Activated CD4-positive, alpha-beta memory T cell treated with anti-CD3 and anti-CD28 coated beads, Interleukin-2, amount 10 ng/mL, durations not matched to agents 7 days and 5 days (primary cell): ENCODE measurements around the gene RDX. TPM values are rescaled to one million over a fixed set of nuclear protein-coding genes. Genes with fewer than 3 reads are reported as not detected.
A peak's percentile ranks its signal among the peaks of the same experiment; 100 is the strongest.
"Not testable (repeated sequence)": the region's sequence is repeated elsewhere in the genome, so short reads cannot be mapped to it uniquely, and the experiment has no call there.

Experiments used
- CTCF ChIA-PET: fragments of 350-600 bp; sonication (Branson Sonifier 250); formaldehyde crosslinking; loops from one replicate; lab custom pipeline; 2021; ENCODE audit warnings: antibody characterized with exemption, inconsistent platforms; lab: Charles Lee
- POLR2A ChIA-PET: fragments of 350-600 bp; sonication (Branson Sonifier 250); formaldehyde crosslinking; loops from one replicate; lab custom pipeline; 2021; ENCODE audit warnings: antibody characterized with exemption; lab: Charles Lee
- DNase-seq: peaks from one replicate; pipeline ENCODE4 v3.0.0-alpha.2; 2020
- H3K27ac Mint-ChIP-seq: one replicate; pipeline ENCODE4 v1.8.0; 2021; ENCODE audit warnings: mild to moderate bottlenecking, mixed read lengths
- H3K27me3 Mint-ChIP-seq: one replicate; pipeline ENCODE4 v1.8.0; 2021; ENCODE audit warnings: mixed read lengths
- H3K36me3 Mint-ChIP-seq: one replicate; pipeline ENCODE4 v1.8.0; 2021; ENCODE audit warnings: low read depth, mixed read lengths
- H3K4me1 Mint-ChIP-seq: one replicate; pipeline ENCODE4 v1.8.0; 2021; ENCODE audit warnings: mixed read lengths
- H3K4me3 Mint-ChIP-seq: one replicate; pipeline ENCODE4 v1.8.0; 2021; ENCODE audit warnings: mild to moderate bottlenecking, mixed read lengths
- H3K9me3 Mint-ChIP-seq: one replicate; pipeline ENCODE4 v1.8.0; 2021; ENCODE audit warnings: mixed read lengths
- total RNA-seq, 2 experiments: library from RNA; stranded (reverse); gene quantifications; one replicate each; pipeline ENCODE4 v1.2.3, GENCODE V29; 2021

Gene RDX
- total RNA-seq, 2 experiments from 2014 or later: 53.5 to 54.4 TPM

GRCh38 chr11:110250168-110250567 is 46.2 kb downstream of the RDX start:
- no peaks in the 10 kb centered on the region for H3K27me3 Mint-ChIP-seq
- no peaks in the 10 kb centered on the region for H3K9me3 Mint-ChIP-seq
- CTCF ChIA-PET: interaction anchor here (0.6 to 1.3 kb wide), 2 partner anchors 9 to 49 kb away, joined by 4 read pairs; no protein-coding TSS in a partner anchor
- DNase-seq: no peak
- POLR2A ChIA-PET: no interaction called here
- peaks cover 38% of the 10 kb centered on the region for H3K36me3 Mint-ChIP-seq
- no peak overlapping the region for H3K27ac Mint-ChIP-seq
- no peak overlapping the region for H3K4me3 Mint-ChIP-seq
- peaks cover 9% of the 10 kb centered on the region for H3K4me1 Mint-ChIP-seq

GRCh38 chr11:110249766-110250165 is 46.6 kb downstream of the RDX start:
- POLR2A ChIA-PET: no interaction called here

GRCh38 chr11:110249066-110249465 is 47.3 kb downstream of the RDX start:
- peaks cover 38% of the 10 kb centered on the region for H3K36me3 Mint-ChIP-seq
- H3K4me3 Mint-ChIP-seq: no peak overlapping the region
- H3K9me3 Mint-ChIP-seq: no peaks in the 10 kb centered on the region
- ChIA-PET POLR2A (no interaction called here), CTCF (interaction anchor here (1.0 to 1.4 kb wide), 2 partner anchors 12 to 186 kb away, joined by 3 read pairs; no protein-coding TSS in a partner anchor)
- peaks cover 5% of the 10 kb centered on the region for H3K4me1 Mint-ChIP-seq
- DNase-seq: no peak
- no peak overlapping the region for H3K27ac Mint-ChIP-seq
- H3K27me3 Mint-ChIP-seq: no peaks in the 10 kb centered on the region

More at GRCh38 chr11:110249766-110250165, 46.6 kb downstream of the RDX start:
- Mint-ChIP-seq H3K4me1 (peaks cover 8% of the 10 kb centered on the region), H3K36me3 (peaks cover 38% of the 10 kb centered on the region), H3K27ac (no peak overlapping the region), H3K4me3 (no peak overlapping the region), H3K27me3 (no peaks in the 10 kb centered on the region), H3K9me3 (no peaks in the 10 kb centered on the region)
- CTCF ChIA-PET: interaction anchor here (0.6 to 1.4 kb wide), 4 partner anchors 9 to 185 kb away, joined by 3 to 4 read pairs (median 4); no protein-coding TSS in a partner anchor
- DNase-seq: no peak

GRCh38 chr11:110243791-110244190 is 52.6 kb downstream of the RDX start:
- H3K36me3 Mint-ChIP-seq: peaks cover 45% of the 10 kb centered on the region
- no peak overlapping the region for H3K4me3 Mint-ChIP-seq
- H3K27me3 Mint-ChIP-seq: no peaks in the 10 kb centered on the region
- peaks cover 4% of the 10 kb centered on the region for H3K4me1 Mint-ChIP-seq
- no peak overlapping the region for H3K27ac Mint-ChIP-seq
- no peak for DNase-seq
- H3K9me3 Mint-ChIP-seq: no peaks in the 10 kb centered on the region
- POLR2A ChIA-PET: no interaction called here
- CTCF ChIA-PET: no interaction called here

GRCh38 chr11:110242746-110243145 is 53.7 kb downstream of the RDX start:
- H3K9me3 Mint-ChIP-seq: no peaks in the 10 kb centered on the region
- no peak overlapping the region for H3K4me3 Mint-ChIP-seq
- ChIA-PET CTCF (interaction anchor here (0.7 kb wide), 1 partner anchor 9 kb away, joined by 3 read pairs; no protein-coding TSS in a partner anchor), POLR2A (no interaction called here)
- H3K27ac Mint-ChIP-seq: no peak overlapping the region
- peaks cover 47% of the 10 kb centered on the region for H3K36me3 Mint-ChIP-seq
- DNase-seq: no peak
- no peaks in the 10 kb centered on the region for H3K27me3 Mint-ChIP-seq
- peaks cover 4% of the 10 kb centered on the region for H3K4me1 Mint-ChIP-seq

- ChIA-PET CTCF (interaction anchor here (0.7 to 1.5 kb wide), 2 partner anchors 8 to 40 kb away, joined by 3 to 4 read pairs; no protein-coding TSS in a partner anchor), POLR2A (no interaction called here)
- Mint-ChIP-seq H3K9me3 (no peaks in the 10 kb centered on the region), H3K4me1 (peaks cover 4% of the 10 kb centered on the region), H3K27ac (no peak overlapping the region), H3K36me3 (peaks cover 50% of the 10 kb centered on the region), H3K27me3 (no peaks in the 10 kb centered on the region), H3K4me3 (no peak overlapping the region)
- no peak for DNase-seq
Observed at GRCh38 chr11:110242188-110242587, 54.2 kb downstream of the RDX start.

- Mint-ChIP-seq H3K9me3 (no peaks in the 10 kb centered on the region), H3K27ac (no peak overlapping the region), H3K4me3 (no peak overlapping the region), H3K4me1 (peaks cover 4% of the 10 kb centered on the region), H3K27me3 (no peaks in the 10 kb centered on the region), H3K36me3 (peaks cover 54% of the 10 kb centered on the region)
- ChIA-PET POLR2A (interaction anchor here (0.8 to 2.1 kb wide), 2 partner anchors 11 to 113 kb away, joined by 3 to 4 read pairs; no protein-coding TSS in a partner anchor), CTCF (no interaction called here)
- no peak for DNase-seq
Observed at GRCh38 chr11:110235966-110236365, 60.4 kb downstream of the RDX start.

GRCh38 chr11:110230377-110230776 is 66.0 kb downstream of the RDX start:
- no peaks in the 10 kb centered on the region for H3K9me3 Mint-ChIP-seq
- ChIA-PET POLR2A (no interaction called here), CTCF (interaction anchor here (0.6 kb wide), 1 partner anchor 98 kb away, joined by 3 read pairs; no protein-coding TSS in a partner anchor)
- H3K4me1 Mint-ChIP-seq: peaks cover 3% of the 10 kb centered on the region
- no peaks in the 10 kb centered on the region for H3K27me3 Mint-ChIP-seq
- DNase-seq: no peak
- H3K4me3 Mint-ChIP-seq: no peak overlapping the region
- no peak overlapping the region for H3K27ac Mint-ChIP-seq
- peaks cover 62% of the 10 kb centered on the region for H3K36me3 Mint-ChIP-seq

GRCh38 chr11:110219006-110219785 is 77.2 kb downstream of the RDX start:
- POLR2A ChIA-PET: no interaction called here
- H3K4me3 Mint-ChIP-seq: no peak overlapping the region
- CTCF ChIA-PET: no interaction called here
- no peaks in the 10 kb centered on the region for H3K9me3 Mint-ChIP-seq
- H3K36me3 Mint-ChIP-seq: peaks cover 17% of the 10 kb centered on the region
- DNase-seq: no peak
- no peaks in the 10 kb centered on the region for H3K27me3 Mint-ChIP-seq
- no peaks in the 10 kb centered on the region for H3K4me1 Mint-ChIP-seq
- H3K27ac Mint-ChIP-seq: no peak overlapping the region

GRCh38 chr11:110217936-110218335 is 78.5 kb downstream of the RDX start:
- no peak for DNase-seq
- CTCF ChIA-PET: interaction anchor here (0.9 to 1.4 kb wide), 2 partner anchors 21 to 508 kb away, joined by 3 to 4 read pairs; no protein-coding TSS in a partner anchor
- H3K36me3 Mint-ChIP-seq: peaks cover 17% of the 10 kb centered on the region

GRCh38 chr11:110217223-110217877 is 79.1 kb downstream of the RDX start:
- no peaks in the 10 kb centered on the region for H3K4me1 Mint-ChIP-seq
- no peak for DNase-seq
- H3K36me3 Mint-ChIP-seq: peaks cover 17% of the 10 kb centered on the region
- ChIA-PET CTCF (interaction anchor here (0.6 to 1.4 kb wide), 3 partner anchors 22 to 508 kb away, joined by 3 to 4 read pairs (median 3); no protein-coding TSS in a partner anchor), POLR2A (no interaction called here)
- H3K9me3 Mint-ChIP-seq: no peaks in the 10 kb centered on the region
- H3K27ac Mint-ChIP-seq: no peak overlapping the region
- no peak overlapping the region for H3K4me3 Mint-ChIP-seq
- no peaks in the 10 kb centered on the region for H3K27me3 Mint-ChIP-seq

More at GRCh38 chr11:110217936-110218335, 78.5 kb downstream of the RDX start:
- Mint-ChIP-seq H3K27ac (no peak overlapping the region), H3K27me3 (no peaks in the 10 kb centered on the region), H3K9me3 (no peaks in the 10 kb centered on the region), H3K4me1 (no peaks in the 10 kb centered on the region), H3K4me3 (no peak overlapping the region)
- POLR2A ChIA-PET: no interaction called here

- H3K4me3 Mint-ChIP-seq: peak overlapping the region; percentile 66
- H3K9me3 Mint-ChIP-seq, H3K27me3 Mint-ChIP-seq, H3K27ac Mint-ChIP-seq, DNase-seq, CTCF ChIA-PET, H3K4me1 Mint-ChIP-seq, H3K36me3 Mint-ChIP-seq: not testable (repeated sequence)
- POLR2A ChIA-PET: interaction anchor here (0.6 kb wide), 1 partner anchor 56 kb away, joined by 4 read pairs; no protein-coding TSS in a partner anchor
Observed at GRCh38 chr11:110209313-110209694, 87.1 kb downstream of the RDX start.
